Fibroblast of gingiva (primary cell): ENCODE data around the gene ZNF770.
"Not testable (repeated sequence)": the region's sequence is repeated elsewhere in the genome, so short reads cannot be mapped to it uniquely, and the experiment has no call there.

Experiments used
- DNase-seq: peaks from one replicate; pipeline ENCODE4 v3.0.0-alpha.2; 2011; ENCODE audit warnings: low read depth

The ZNF770 gene

GRCh38 chr15:34976743-34977142 lies 11.3 kb downstream of the ZNF770 start:
- no peak for DNase-seq

DNA sequence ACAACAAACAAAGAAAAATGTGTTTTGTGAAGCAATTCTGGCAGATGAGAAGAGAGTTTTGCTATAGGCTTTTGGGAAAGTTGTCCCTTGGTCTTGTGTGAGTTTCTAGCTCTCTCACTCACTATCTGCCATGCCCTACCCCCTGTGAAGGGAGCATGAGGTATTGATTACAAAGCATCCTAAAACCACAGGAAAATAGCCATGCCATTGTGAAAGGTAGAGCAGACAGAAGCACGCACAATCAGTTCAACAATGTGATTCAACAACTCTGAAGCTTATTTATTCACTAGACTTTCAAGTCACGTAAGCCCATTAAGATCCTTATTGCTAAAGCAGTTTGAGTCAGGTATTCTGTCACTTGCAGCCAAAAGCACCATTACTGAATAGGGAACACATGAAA lies 12.0 kb downstream of the ZNF770 start:
- no peak for DNase-seq

DNA sequence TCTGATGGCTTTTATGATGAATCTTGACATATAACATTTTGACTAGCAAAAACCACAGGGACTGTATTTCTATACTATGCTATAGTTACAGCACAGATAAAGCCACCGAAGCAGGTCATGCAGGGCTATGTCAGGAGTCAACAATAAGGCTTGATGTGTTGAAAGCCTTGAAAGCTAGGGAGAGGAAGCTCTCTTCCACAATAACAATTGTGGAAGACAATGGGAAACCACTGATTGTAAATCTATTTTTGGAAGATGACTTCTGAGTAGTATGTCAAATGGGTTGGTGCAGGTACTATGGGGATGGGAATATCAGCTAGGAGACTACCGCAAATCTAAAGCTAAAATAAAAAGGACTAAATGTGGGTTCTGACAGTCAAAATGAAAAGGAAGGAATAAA lies 14.6 kb downstream of the ZNF770 start:
- no peak for DNase-seq

- DNase-seq, result not testable (repeated sequence)
Observed at GRCh38 chr15:34970098-34970643, 17.9 kb downstream of the ZNF770 start.

DNA sequence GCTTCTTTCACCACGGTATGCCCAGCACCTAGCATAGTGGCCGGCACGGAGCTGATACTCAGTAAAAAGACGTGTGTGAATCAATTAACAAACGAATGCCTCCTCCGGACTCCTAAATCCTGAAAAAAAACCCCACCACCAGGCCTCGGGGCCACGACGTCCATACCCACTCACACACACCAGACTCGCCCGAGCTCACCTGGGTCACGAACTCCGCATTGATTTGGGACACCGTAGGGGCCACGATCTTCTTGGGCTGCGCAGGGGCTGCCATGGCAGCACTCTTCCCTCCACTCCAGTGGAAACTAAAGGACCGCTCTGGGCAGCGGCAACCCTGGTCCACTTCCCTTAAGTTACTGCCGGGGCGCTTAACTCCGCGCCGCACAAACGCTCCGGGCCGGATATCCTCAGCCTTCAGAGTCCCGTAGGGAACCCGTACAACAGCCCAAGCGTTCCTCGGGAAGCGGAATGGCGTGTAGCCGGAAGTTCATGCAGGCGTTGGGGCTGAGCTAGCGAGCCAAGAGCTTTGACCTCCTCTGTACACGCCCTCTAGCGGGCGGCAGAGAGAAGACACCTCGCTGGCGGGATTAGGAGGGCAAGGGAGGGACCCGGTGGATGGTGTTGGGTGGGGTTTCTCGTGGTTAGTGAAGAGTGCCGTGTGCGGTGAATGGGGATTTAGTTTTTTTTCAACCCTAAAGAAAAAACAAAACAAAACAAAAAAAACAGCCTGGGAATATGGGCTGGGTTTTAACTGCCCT lies 18.6 kb downstream of the ZNF770 start, which contains the start of gene AQR:
TSS of gene AQR (minus strand) at position 403 of the 758 bp plus-strand sequence. CDS start at position 274, 129 bp downstream.
- peak; percentile 98 for DNase-seq

DNA sequence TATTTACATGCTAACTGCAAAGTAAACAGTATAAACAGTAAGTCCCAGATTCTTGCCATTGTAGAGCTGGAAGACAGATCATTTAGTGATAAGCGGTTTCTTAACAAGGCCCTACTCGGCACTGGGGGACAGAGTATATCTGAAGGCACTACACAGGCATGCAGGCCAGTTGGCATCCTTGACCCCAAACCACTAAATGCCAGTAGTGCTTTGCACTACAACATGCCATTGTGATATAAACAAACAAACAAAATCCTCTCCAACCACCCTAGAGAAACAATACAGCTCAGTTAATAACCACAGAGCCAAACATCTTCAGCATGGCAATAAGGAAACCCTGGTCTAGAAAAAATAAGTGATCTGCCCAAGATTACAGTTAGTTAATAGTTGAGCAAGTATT lies 23.8 kb downstream of the ZNF770 start:
- DNase-seq, result no peak

DNA sequence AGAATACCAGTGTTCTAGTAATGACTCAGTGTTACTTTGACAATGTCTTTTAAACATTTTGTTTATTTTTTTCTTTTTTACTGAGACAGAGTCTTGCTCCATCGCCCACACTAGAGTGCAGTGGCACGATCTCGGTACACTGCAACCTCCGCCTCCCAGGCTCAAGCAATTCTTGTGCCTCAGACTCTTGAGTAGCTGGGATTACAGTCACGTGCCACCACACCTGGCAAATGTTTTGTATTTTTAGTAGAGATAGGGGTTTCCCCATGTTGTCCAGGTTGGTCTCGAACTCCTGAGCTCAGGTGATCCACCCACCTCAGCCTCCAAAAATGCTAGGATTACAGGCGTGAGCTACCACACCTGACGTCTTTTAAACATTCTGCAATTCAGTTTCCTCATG lies 34.2 kb downstream of the ZNF770 start:
- peak; percentile 33 for DNase-seq

DNA sequence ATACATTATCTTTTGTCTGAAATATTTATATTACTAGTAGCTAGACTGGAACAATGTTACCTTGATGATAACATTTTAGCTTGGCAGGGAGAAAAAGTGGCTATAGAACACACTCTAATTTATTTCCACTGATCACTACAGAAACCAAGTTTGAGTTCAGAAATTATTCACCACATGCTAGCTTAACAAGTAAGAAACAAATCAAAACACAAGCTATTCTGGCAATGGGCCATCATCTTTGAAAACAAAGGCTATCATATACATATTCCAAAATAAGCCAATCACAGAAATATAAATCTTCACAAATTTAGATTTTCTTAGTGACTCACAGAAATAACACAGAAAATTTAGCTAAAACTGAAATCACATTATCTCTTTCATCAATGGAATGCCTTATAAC lies 35.6 kb downstream of the ZNF770 start:
- DNase-seq, result no peak

GRCh38 chr15:34951993-34952392 lies 36.1 kb downstream of the ZNF770 start:
- DNase-seq, result peak; percentile 87

DNA sequence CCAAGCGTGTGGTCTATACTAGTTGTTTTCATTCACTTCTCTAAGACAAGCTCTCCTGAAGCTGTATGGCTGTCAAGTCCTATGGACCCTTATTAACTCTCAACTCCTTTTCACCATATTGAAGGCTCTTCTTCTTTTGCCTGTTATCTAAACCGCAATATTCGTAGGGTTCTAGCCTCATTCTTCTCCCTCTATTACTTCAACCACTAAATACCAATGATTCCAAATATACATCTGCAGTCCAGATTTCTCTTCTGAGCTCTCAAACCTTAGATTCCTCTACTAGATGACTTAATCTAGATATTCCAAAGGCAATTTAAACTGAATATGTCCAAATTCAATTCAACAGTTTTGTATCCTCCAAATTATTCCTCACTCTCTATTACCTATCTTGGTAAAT lies 43.2 kb downstream of the ZNF770 start:
- no peak for DNase-seq

GRCh38 chr15:34943711-34944110 lies 44.4 kb downstream of the ZNF770 start:
- no peak for DNase-seq

DNA sequence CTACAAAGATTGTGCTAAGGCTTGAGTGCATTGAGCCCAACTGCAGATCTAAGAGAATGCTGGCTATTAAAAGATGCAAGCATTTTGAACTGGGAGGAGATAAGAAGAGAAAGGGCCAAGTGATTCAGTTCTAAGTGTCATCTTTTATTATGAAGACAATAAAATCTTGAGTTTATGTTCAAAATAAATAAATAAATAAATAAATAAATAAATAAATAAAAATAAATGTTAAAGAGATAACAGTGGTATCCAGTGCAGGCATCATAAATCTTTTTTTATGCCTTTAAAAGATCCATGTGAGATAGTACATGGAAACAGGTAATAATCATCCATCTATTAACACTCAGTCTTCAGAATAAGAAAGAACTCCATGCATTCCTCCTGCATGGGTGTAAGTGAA lies 44.8 kb downstream of the ZNF770 start:
- DNase-seq, result not testable (repeated sequence)

GRCh38 chr15:34942363-34942762 lies 45.7 kb downstream of the ZNF770 start:
- peak; percentile 10 for DNase-seq

DNA sequence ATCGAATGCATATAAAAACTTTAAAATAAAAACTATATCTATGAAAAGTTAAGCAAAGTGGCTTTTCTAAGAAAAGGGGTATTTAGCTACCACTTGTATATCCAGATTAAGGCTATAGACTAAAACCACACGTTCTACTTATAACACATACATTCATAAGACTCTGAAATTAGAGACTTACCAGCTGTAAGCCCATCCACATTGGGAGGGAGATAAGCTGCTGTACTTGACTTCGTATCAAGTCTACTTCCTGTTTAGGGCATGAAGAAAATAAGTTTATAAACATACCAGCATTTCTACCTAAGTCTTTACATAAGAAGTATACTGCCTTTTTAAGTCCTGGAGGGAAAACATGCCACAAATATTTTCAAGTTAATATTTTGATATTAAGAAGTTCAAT lies 46.3 kb downstream of the ZNF770 start:
- no peak for DNase-seq

DNA sequence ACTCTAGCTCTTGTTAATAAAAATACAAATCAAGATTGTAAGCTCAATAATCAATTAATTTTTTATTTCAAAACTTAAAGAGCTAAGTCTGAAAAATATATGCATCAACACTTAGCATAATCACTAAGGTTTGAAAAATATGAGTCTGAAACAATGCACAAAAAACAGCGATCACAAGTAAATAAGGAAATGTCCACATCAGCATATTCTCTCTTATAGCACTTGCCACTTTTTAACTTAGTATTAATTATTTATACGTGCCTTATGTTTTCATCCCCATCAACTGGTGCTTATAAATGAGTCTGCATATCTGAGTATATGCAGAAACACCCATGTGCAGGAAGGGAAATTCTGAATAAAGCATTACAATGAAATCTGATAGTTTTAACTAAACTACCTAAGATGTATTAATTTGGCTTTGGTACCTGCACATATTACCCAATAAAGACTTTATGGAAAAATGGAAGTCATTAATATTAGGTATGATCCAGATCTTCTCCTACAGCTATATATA lies 46.8 kb downstream of the ZNF770 start:
- no peak for DNase-seq

DNA sequence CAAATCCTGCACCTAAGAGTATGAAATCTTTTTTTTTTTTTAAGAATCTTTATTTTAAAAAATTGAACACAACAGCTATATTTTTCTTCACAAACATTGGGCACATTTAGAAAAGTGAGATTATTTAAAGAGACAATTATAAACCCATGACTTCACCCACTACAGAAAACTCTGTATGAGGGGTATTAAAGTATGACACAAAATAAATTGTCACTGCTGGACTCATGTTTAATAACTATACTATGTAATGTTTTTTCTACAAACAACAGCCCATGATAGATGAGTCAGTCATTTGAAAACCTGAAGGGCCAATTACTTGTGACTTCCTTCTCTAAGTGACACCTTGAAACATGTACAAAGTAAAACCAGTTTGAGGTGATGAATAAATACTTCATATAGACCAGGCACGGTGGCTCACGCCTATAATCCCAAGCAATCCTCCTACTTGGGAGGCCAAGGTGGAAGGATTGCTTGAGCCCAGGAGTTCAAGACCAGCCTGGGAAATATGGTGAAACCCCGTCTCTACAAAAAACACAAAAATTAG lies 54.6 kb downstream of the ZNF770 start:
- DNase-seq, result no peak

DNA sequence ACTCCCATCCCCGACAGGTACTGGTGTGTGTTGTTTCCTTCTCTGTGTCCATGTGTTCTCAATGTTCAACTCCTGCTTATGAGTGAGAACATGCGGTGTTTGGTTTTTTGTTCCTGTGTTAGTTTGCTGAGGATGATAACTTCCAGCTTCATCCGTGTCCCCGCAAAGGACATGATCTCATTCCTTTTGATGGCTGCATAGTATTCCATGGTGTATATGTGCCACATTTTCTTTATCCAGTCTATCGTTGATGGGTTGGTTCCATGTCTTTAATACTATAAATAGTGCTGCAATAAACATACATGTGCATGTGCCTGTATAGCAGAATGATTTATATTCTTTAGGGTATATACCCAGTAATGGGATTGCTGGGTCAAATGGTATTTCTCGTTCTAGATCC lies 59.7 kb downstream of the ZNF770 start:
- not testable (repeated sequence) for DNase-seq
